KOPT-K1 (cell line): ENCODE data around the gene SETD7.

Source experiments
- H3K27ac ChIP-seq: fragments of 200-600 bp; sonication (generic); 2 replicates; pipeline ENCODE4 v1.5.1; 2016; ENCODE audit warnings: antibody characterized with exemption, mild to moderate bottlenecking, low read depth, low read length; ENCODE audit not compliant: poor library complexity, severe bottlenecking
- H3K36me3 ChIP-seq: fragments of 200-600 bp; sonication (generic); 2 replicates; pipeline ENCODE4 v1.5.1; 2017; ENCODE audit warnings: antibody characterized with exemption, mild to moderate bottlenecking, low read length, moderate library complexity; ENCODE audit not compliant: insufficient read depth
- H3K9me3 ChIP-seq: fragments of 200-600 bp; sonication (generic); 2 replicates; pipeline ENCODE4 v1.5.1; 2017; ENCODE audit warnings: antibody characterized with exemption, low read length, mild to moderate bottlenecking; ENCODE audit not compliant: insufficient read depth, poor library complexity, severe bottlenecking

Gene SETD7

GRCh38 chr4:139515531-139515958 lies 40.5 kb downstream of the SETD7 start:
- Histone ChIP-seq H3K36me3 (peaks cover 52% of the 10 kb centered on the region), H3K27ac (no peak overlapping the region), H3K9me3 (no peaks in the 10 kb centered on the region)

GRCh38 chr4:139514382-139515059 lies 41.5 kb downstream of the SETD7 start:
- Histone ChIP-seq H3K9me3 (no peaks in the 10 kb centered on the region), H3K27ac (no peak overlapping the region), H3K36me3 (peaks cover 58% of the 10 kb centered on the region)

GRCh38 chr4:139511320-139511719 lies 44.7 kb downstream of the SETD7 start:
- Histone ChIP-seq H3K36me3 (peaks cover 38% of the 10 kb centered on the region), H3K9me3 (no peaks in the 10 kb centered on the region), H3K27ac (no peak overlapping the region)

GRCh38 chr4:139509727-139510410 lies 46.1 kb downstream of the SETD7 start:
- H3K9me3 ChIP-seq: no peaks in the 10 kb centered on the region
- no peak overlapping the region for H3K27ac ChIP-seq
- peaks cover 24% of the 10 kb centered on the region for H3K36me3 ChIP-seq

GRCh38 chr4:139508581-139509237 lies 47.3 kb downstream of the SETD7 start:
- Histone ChIP-seq H3K27ac (no peak overlapping the region), H3K36me3 (peaks cover 19% of the 10 kb centered on the region), H3K9me3 (no peaks in the 10 kb centered on the region)

GRCh38 chr4:139506774-139507173 lies 49.2 kb downstream of the SETD7 start:
- Histone ChIP-seq H3K9me3 (no peaks in the 10 kb centered on the region), H3K36me3 (peaks cover 15% of the 10 kb centered on the region)

GRCh38 chr4:139503622-139504166 lies 52.3 kb downstream of the SETD7 start:
- Histone ChIP-seq H3K36me3 (0 out of 2 replicates have a peak, but pooled peaks cover 1% of the 10 kb centered on the region), H3K9me3 (no peaks in the 10 kb centered on the region), H3K27ac (no peak overlapping the region)

More at GRCh38 chr4:139506774-139507173, 49.2 kb downstream of the SETD7 start:
- no peak overlapping the region for H3K27ac ChIP-seq

GRCh38 chr4:139501927-139502899 lies 53.8 kb downstream of the SETD7 start:
- Histone ChIP-seq H3K9me3 (no peaks in the 10 kb centered on the region), H3K36me3 (no peaks in the 10 kb centered on the region), H3K27ac (no peak overlapping the region)

- H3K36me3 ChIP-seq: no peaks in the 10 kb centered on the region
- H3K9me3 ChIP-seq: no peaks in the 10 kb centered on the region
These were observed 54.5 kb downstream of the SETD7 start for GRCh38 chr4:139501527-139501926.

GRCh38 chr4:139501117-139501516 lies 54.9 kb downstream of the SETD7 start:
- no peaks in the 10 kb centered on the region for H3K9me3 ChIP-seq
- H3K27ac ChIP-seq: no peak overlapping the region
- H3K36me3 ChIP-seq: no peaks in the 10 kb centered on the region

More at GRCh38 chr4:139501527-139501926, 54.5 kb downstream of the SETD7 start:
- no peak overlapping the region for H3K27ac ChIP-seq

GRCh38 chr4:139499186-139499585 lies 56.8 kb downstream of the SETD7 start:
- Histone ChIP-seq H3K9me3 (no peaks in the 10 kb centered on the region), H3K36me3 (no peaks in the 10 kb centered on the region), H3K27ac (no peak overlapping the region)

- H3K9me3 ChIP-seq: no peaks in the 10 kb centered on the region
- no peaks in the 10 kb centered on the region for H3K36me3 ChIP-seq
- H3K27ac ChIP-seq: no peak overlapping the region
These were observed 62.8 kb downstream of the SETD7 start for GRCh38 chr4:139493176-139493575.

GRCh38 chr4:139492429-139492828 lies 63.6 kb downstream of the SETD7 start:
- Histone ChIP-seq H3K9me3 (no peaks in the 10 kb centered on the region), H3K36me3 (no peaks in the 10 kb centered on the region), H3K27ac (no peak overlapping the region)

GRCh38 chr4:139489638-139490037 lies 66.4 kb downstream of the SETD7 start:
- Histone ChIP-seq H3K9me3 (no peaks in the 10 kb centered on the region), H3K27ac (no peak overlapping the region), H3K36me3 (no peaks in the 10 kb centered on the region)
